HG03060 (cell line): ENCODE results near the gene ARL2.
A peak's percentile ranks its signal among the peaks of the same experiment; 100 is the strongest.
"Not testable (repeated sequence)": the region's sequence is repeated elsewhere in the genome, so short reads cannot be mapped to it uniquely, and the experiment has no call there.

Experiments
- ATAC-seq: cut with Tn5 transposase; IDR thresholded peaks from one replicate; pipeline ENCODE4 v1.9.1; 2021; ENCODE audit warnings: low read depth, moderate number of reproducible peaks; ENCODE audit not compliant: unreplicated experiment

Gene ARL2

DNA sequence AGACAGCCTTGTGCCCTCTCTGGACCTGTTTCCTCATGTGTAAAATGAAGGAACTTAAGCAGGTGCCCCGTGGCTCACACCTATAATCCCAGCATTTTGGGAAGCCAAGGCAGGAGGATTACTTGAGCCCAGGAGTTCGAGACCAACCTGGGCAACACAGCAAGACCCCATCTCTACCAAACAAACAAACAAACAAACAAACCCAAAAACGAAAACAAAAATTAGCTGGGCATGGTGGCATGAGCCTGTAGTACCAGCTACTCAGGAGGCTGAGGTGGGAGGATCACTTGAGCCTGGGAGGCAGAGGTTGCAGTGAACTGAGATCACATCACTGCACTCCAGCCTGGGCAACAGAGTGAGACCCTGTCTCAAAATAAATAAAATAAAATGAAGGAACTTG lies 10.0 kb upstream of the ARL2 start:
- ATAC-seq, result not testable (repeated sequence)

DNA sequence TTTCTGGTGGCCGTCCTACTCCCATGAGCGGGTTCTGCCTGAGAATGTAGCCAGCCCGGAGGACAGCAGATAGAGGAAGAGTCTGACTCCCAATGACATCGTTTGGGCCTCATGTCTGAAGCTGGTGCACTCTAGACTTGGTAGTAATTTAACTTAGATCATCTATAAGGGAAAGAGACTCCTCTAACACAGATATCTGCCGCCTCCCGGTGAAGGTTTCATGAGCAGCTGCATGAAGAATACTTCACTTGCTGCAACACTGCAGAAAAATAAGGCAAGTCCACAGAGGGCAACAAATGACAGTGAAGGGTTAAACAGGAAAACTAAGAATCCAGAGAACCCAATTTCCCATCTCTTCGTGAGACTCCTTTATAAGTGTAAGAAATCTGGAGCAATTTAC lies 5.9 kb upstream of the ARL2 start:
- ATAC-seq, result no peak

- no peak for ATAC-seq
These were observed 5.1 kb upstream of the ARL2 start for GRCh38 chr11:65008873-65009272.

GRCh38 chr11:65013130-65013887 lies 651 bp upstream of the ARL2 start:
- ATAC-seq, result peak; percentile 33

GRCh38 chr11:65014726-65015227 lies 817 bp downstream of the ARL2 start:
- no peak for ATAC-seq

DNA sequence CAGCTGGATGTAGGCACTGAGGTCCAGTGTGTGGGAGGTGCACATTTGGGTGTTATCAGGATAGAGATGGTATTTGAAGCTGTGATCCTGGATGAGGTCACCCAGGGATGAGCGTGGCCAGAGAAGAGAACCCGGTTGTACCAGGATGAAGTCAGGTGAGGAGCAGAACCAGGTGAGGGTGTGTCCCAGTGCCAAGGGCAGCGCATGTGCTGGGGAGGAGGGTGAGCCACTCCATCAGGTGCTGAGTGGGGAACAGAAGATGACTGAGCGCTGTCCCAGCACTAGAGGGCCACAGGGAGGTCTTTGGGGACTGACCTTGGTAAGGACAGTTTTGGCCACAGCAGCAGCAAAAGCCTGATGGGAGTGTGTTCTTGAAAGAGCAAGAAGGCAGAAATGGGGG lies 2.7 kb downstream of the ARL2 start:
- no peak for ATAC-seq

DNA sequence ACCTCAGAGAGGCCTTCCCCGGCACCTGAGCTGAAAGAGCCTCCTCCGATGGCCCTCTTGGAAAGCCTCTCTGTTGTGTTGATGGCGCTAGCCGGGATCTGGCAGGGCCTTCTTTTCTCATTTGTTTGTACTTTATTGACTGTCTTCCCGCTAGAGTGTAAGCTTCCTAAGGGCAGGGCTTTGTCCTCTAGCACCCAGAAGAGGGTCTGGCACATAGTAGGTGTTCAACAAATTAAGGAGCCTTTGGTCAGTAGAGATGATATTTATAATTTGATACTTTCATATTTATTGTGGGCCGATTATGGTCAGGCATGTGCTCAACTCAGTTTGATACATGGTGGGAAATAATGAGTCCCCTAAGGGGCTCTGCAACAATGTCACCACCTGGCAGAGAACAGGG lies 4.0 kb downstream of the ARL2 start:
- ATAC-seq, result no peak

DNA sequence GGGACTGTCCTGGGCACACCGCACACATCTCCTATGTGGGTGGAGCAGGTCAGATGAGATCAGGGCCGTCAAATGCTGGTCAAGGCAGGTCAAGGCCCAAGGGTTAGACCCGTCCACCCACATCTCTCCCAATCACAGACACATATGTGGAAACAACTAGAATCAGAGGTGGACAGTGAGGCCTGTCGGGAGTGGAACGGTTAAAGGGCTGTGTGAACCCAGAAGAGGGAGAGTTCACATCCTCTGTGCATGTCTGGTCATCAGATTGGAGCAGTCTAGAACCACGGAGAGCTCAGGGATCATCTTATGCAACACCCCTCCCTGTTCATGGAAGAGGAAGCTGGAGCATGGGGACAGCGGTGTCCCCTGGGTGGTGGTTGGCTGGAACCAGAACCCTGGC lies 5.9 kb downstream of the ARL2 start:
- ATAC-seq, result no peak

- ATAC-seq, result no peak
These were observed 7.0 kb downstream of the ARL2 start for GRCh38 chr11:65021003-65021402.

DNA sequence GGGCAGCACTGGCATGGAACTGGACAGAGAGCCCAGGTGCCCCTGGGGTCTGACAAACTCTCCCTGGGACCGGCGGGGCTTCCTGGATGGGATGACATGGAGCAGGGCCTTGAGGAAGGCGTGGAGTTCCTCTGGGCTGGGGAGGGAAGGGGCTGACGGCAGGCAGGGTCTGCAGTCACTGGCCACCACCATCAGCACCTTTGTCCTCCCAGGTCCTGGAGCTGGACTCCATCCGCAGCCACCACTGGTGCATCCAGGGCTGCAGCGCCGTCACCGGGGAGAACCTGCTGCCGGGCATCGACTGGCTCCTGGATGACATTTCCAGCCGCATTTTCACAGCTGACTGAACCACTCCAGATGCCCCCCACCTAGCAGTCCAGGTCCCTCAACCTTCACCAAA lies 7.5 kb downstream of the ARL2 start:
- ATAC-seq, result no peak

GRCh38 chr11:65023502-65023901 lies 9.5 kb downstream of the ARL2 start:
- ATAC-seq, result not testable (repeated sequence)

- no peak for ATAC-seq
These were observed 12.8 kb downstream of the ARL2 start for GRCh38 chr11:65026810-65027209.

DNA sequence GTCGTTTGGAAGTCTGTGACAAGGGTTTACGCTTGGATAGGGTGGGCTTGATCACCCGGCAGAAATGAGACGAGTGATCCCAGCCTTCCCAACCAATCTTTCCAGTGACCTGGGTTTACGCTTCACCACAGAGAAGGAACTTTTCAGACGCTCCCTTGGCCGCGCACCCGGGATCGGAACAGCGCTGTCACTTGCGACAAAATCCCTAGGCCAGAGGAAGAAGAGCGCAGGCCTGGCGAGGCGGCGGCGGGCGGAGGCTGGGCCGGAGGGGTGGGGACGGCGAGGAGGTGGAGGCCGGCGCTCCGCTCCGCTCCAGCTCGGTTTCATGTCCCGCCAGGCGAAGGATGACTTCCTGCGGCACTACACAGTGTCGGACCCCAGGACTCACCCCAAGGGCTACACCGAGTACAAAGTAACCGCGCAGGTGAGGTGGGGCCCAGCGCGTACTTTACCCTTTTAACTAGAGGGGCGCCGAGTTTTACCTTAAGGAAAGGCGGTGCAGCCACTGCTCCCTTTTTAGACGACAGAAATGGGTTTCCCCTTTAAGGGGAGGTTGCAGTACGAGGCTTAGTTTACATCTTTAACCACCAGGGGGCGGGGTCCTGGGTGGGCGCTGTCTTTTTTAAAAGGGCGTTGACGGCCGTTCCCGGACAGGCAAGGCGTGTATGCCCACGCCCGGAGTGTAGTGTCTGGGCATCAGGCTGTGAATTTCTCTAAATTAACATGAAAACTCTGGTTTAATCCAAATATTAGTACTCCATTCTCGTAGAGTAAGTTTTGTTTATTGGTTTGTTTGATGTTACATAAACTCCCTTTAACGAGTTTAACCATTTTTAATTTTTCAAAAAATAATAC lies 13.5 kb downstream of the ARL2 start, which contains the start of gene SNX15:
TSS of gene SNX15 (plus strand) at position 227 of the 855 bp plus-strand sequence. CDS start at position 326, 99 bp downstream.
- ATAC-seq, result peak; percentile 85

GRCh38 chr11:65032216-65032615 lies 18.3 kb downstream of the ARL2 start:
- ATAC-seq, result no peak

- no peak for ATAC-seq
These were observed 20.5 kb downstream of the ARL2 start for GRCh38 chr11:65034423-65034822.

DNA sequence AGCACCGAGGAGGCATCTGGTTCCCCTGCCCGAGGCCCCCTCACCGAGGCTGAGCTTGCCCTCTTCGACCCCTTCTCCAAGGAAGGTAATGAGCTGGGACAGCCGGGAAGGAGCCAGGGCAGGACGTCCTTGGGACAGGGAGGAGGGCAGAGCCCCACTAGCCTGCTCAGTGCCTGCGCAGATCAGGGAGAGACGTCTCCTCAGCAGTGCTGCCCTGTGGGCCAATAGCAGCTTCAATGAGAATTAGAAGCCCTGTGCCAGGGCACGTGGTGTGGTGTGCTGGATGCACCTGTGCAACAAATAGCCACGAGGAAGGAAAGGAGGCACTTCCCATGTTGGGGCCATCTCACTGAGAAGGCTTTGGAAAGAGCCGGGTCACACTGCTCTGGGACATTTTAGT lies 21.6 kb downstream of the ARL2 start:
- ATAC-seq, result no peak

DNA sequence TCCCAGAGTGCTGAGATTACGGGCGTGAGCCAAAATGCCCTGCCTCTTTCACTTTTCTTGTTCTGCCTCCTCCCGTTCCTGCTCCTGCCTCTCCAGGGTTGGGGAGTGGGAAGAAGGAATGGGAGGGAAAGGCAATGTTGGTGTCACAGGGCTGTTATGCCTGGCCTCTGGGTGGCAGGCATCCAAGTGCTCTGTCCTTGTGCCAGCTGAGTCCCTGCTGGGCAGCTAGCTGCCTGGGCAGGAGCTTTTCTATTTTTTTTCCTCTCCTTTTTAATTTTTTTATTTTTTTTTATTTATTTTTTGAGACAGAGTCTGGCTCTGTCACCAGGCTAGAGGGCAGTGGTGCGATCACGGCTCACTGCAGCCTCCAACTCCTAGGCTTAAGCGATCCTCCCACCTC lies 23.0 kb downstream of the ARL2 start:
- ATAC-seq, result no peak

DNA sequence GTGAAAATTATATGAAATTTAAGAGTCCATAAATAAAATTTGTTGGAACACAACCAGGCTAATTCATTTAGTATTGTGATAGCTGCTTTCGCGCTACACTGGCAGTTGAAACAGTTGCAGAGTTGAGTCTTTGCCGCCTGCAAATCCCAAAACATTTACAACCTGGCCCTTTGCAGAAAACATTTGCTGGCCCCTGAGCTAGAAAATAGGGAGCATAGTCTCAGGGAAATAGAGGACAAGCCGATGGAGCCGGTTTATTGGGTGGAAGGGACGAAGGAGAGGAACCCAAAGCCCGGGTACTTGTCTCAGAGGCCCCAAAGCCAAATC lies 26.5 kb downstream of the ARL2 start:
- ATAC-seq, result no peak

- peak; percentile 62 for ATAC-seq
These were observed 27.1 kb downstream of the ARL2 start, which contains the start of gene SAC3D1 for GRCh38 chr11:65040847-65041622. Gene SAC3D1 (plus strand): TSS chr11:65041210. CDS start chr11:65041293, 83 bp downstream.

GRCh38 chr11:65042891-65043290 lies 28.9 kb downstream of the ARL2 start:
- ATAC-seq, result no peak
